Caco-2 (cell line): ENCODE data around the gene ZBTB39. TPM values are rescaled to one million over a fixed set of nuclear protein-coding genes. Genes with fewer than 3 reads are reported as not detected.
"Not testable (repeated sequence)": the region's sequence is repeated elsewhere in the genome, so short reads cannot be mapped to it uniquely, and the experiment has no call there.

Experiments used
- Bru-seq: library from RNA; stranded (reverse); fragments of 400-500 nt; gene quantifications from one replicate; lab custom pipeline; 2021; lab: Mats Ljungman, UMichigan
- BruChase-seq, 2 experiments: library from RNA; stranded (reverse); fragments of 400-500 nt; gene quantifications; one replicate each; lab custom pipeline; 2021; lab: Mats Ljungman, UMichigan
- BruUV-seq: library from RNA; stranded (reverse); fragments of 400-500 nt; replicated peaks from 2 replicates; lab custom pipeline; 2021; lab: Mats Ljungman, UMichigan
- CTCF ChIA-PET: fragments of 300-600 bp; sonication (Branson Sonifier 250); formaldehyde crosslinking; loops from one replicate; lab custom pipeline; 2022; ENCODE audit warnings: antibody characterized with exemption; lab: Charles Lee
- POLR2A ChIA-PET: fragments of 300-600 bp; sonication (Branson Sonifier 250); formaldehyde crosslinking; loops from one replicate; lab custom pipeline; 2022; ENCODE audit warnings: antibody characterized with exemption; lab: Charles Lee
- DNase-seq, 2 experiments: peaks; one replicate each; pipeline versions ENCODE4 v3.0.0 to v3.0.0-alpha.2; 2020 to 2022
- H3K27me3 ChIP-seq: replicated peaks from 2 replicates; pipeline ENCODE4 v1.6.0; 2011; ENCODE audit warnings: low read length; ENCODE audit not compliant: control insufficient read depth, insufficient read depth
- H3K36me3 ChIP-seq: 2 replicates; pipeline ENCODE4 v1.5.1; 2011; ENCODE audit warnings: low read length; ENCODE audit not compliant: control insufficient read depth, insufficient read depth
- H3K4me1 ChIP-seq: fragments of 250-450 bp; sonication (Bioruptor Pico); 2 replicates; pipeline ENCODE4 v1.5.1; 2020; ENCODE audit warnings: mild to moderate bottlenecking
- H3K4me3 ChIP-seq: 2 replicates; pipeline ENCODE4 v1.5.1; 2011; ENCODE audit warnings: low read depth, mild to moderate bottlenecking, control low read depth, low read length
- H3K9me3 ChIP-seq: fragments of 250-450 bp; sonication (Bioruptor Pico); 2 replicates; pipeline ENCODE4 v1.5.1; 2020; ENCODE audit warnings: mild to moderate bottlenecking, moderate library complexity
- H3K27ac Mint-ChIP-seq: one replicate; pipeline ENCODE4 v1.8.0; 2022; ENCODE audit warnings: mixed read lengths; ENCODE audit not compliant: unreplicated experiment
- H3K27me3 Mint-ChIP-seq: one replicate; pipeline ENCODE4 v1.8.0; 2022; ENCODE audit warnings: mixed read lengths; ENCODE audit not compliant: insufficient read depth, unreplicated experiment
- H3K36me3 Mint-ChIP-seq: one replicate; pipeline ENCODE4 v1.8.0; 2022; ENCODE audit warnings: mild to moderate bottlenecking, mixed read lengths; ENCODE audit not compliant: insufficient read depth, unreplicated experiment
- H3K4me1 Mint-ChIP-seq: one replicate; pipeline ENCODE4 v1.8.0; 2022; ENCODE audit warnings: low read depth, mixed read lengths; ENCODE audit not compliant: unreplicated experiment
- H3K4me3 Mint-ChIP-seq: one replicate; pipeline ENCODE4 v1.8.0; 2022; ENCODE audit warnings: mild to moderate bottlenecking, moderate library complexity, mixed read lengths; ENCODE audit not compliant: unreplicated experiment
- H3K9me3 Mint-ChIP-seq: one replicate; pipeline ENCODE4 v1.8.0; 2022; ENCODE audit warnings: mixed read lengths; ENCODE audit not compliant: unreplicated experiment
- intact Hi-C: fragments of 100-400 bp; cut with micrococcal nuclease; formaldehyde crosslinking; loops from one replicate; pipeline ENCODE4 v1.10.0; 2022; ENCODE audit not compliant: unreplicated experiment
- long read RNA-seq: library from polyadenylated mRNA; stranded (forward); transcript quantifications from one replicate; pipeline ENCODE4 v2.0.0, GENCODE V29; 2022
- total RNA-seq: library from RNA; stranded (reverse); gene quantifications from 2 replicates; pipeline ENCODE4 v1.2.3, GENCODE V29; 2022
- TF ChIP-seq, protein P1 (sequence below), 2 experiments: fragments of 200-600 bp in 1 of 2; IDR thresholded peaks; 1 replicate in 1 of 2; 2 replicates in 1 of 2; pipeline versions ENCODE4 v1.5.1 to v1.8.0; 2011 to 2022; ENCODE audit warnings: antibody characterized with exemption in 1 of 2, control low read depth in 1 of 2, inconsistent platforms in 1 of 2, low read depth in 1 of 2, low read length in 1 of 2, mild to moderate bottlenecking in 1 of 2, moderate library complexity in 1 of 2; ENCODE audit not compliant: insufficient read depth in 1 of 2, severe bottlenecking in 1 of 2, unreplicated experiment in 1 of 2

Gene ZBTB39
- total RNA-seq (12.2 and 12.8 TPM in 2 replicates), Bru-seq, nascent RNA (percentile 82 among the genes with signal in this experiment), BruChase-seq, experiment 1, labeled RNA remaining after a 2-hour chase (percentile 94 among the genes with signal in this experiment), BruChase-seq, experiment 2, labeled RNA remaining after a 6-hour chase (percentile 69 among the genes with signal in this experiment)
- long read RNA-seq, full-length matches to known transcripts = 4 of 8 reads
- long read RNA-seq, partial matches to known transcripts = 0 of 8 reads
- long read RNA-seq, other reads (novel, unspliced or antisense) = 4 of 8 reads

DNA sequence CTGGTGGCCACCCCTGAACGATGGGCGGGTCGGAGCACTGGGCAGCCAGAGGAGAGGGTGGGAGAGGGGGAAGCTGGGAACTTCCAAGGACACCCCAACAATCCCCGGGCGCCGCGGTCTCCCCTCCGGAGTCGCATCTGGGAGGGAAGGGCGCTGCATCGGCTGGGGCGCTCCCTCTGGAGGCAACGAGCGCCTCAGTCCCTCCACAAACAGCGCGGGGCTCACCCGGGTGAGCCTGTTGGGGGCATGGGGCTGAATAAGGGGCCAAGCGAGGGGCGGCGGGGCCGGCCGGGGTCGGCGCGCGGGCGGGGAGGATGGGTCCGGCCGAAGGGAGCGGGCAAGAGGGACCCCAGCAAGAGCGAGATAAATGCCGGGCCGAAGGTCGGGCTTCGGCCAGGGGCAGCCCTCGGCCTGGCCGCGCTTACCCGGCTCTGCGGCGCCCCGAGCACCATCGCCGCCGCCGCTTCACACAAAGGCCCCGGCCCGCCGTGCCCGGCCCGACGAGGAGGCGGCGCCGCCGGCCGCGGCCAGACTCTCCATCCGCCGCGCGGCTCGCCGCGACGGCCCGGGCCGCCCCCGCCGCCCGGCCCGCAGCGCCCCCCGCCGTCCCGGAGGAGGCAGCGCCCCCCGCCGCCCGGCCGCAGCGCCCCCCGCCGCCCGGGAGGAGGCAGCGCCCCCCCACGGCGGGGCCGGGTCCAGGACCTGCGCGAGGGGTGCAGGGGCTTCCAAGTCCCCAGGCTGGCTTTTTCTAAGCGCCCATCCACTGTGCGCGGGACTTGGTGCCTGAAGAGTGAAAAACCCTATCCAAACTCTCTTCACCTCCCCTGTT is at the start of gene ZBTB39:
Gene ZBTB39 (minus strand): TSS at position 567 of the 829 bp plus-strand sequence. CDS start 1,629 bp downstream, outside the sequence.
- TF ChIP-seq, protein P1, sequence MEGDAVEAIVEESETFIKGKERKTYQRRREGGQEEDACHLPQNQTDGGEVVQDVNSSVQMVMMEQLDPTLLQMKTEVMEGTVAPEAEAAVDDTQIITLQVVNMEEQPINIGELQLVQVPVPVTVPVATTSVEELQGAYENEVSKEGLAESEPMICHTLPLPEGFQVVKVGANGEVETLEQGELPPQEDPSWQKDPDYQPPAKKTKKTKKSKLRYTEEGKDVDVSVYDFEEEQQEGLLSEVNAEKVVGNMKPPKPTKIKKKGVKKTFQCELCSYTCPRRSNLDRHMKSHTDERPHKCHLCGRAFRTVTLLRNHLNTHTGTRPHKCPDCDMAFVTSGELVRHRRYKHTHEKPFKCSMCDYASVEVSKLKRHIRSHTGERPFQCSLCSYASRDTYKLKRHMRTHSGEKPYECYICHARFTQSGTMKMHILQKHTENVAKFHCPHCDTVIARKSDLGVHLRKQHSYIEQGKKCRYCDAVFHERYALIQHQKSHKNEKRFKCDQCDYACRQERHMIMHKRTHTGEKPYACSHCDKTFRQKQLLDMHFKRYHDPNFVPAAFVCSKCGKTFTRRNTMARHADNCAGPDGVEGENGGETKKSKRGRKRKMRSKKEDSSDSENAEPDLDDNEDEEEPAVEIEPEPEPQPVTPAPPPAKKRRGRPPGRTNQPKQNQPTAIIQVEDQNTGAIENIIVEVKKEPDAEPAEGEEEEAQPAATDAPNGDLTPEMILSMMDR (IDR thresholded peaks at IDR 0.05; ENCODE audit: insufficient read depth in 1 of 2, low read depth in 1 of 2, low read length in 1 of 2, severe bottlenecking in 1 of 2, unreplicated experiment in 1 of 2) = peak; percentile 58 to 66
- Mint-ChIP-seq H3K27me3 (no peaks in the 10 kb centered on the region), H3K4me1 (peaks cover 41% of the 10 kb centered on the region), H3K36me3 (peaks cover 29% of the 10 kb centered on the region), H3K9me3 (no peaks in the 10 kb centered on the region), H3K27ac (peak within 1 kb of the TSS; percentile 57), H3K4me3 (peak within 1 kb of the TSS; percentile 80)
- peak within 1 kb of the TSS; percentile 78 for H3K4me3 ChIP-seq
- ChIA-PET CTCF (interaction anchor here (0.9 to 1.6 kb wide), 2 partner anchors 12 to 106 kb away, joined by 5 to 7 read pairs; no protein-coding TSS in a partner anchor), POLR2A (no interaction called here)
- H3K36me3 ChIP-seq = peaks cover 6% of the 10 kb centered on the region; the same call in 1 of the 2 replicates
- H3K27me3 ChIP-seq = no peaks in the 10 kb centered on the region
- peak in 1 of 2 experiments; percentile 82 for DNase-seq
- BruUV-seq = no TSS peak
- intact Hi-C loops = no loop called here
- no peaks in the 10 kb centered on the region for H3K9me3 ChIP-seq
- peaks cover 28% of the 10 kb centered on the region for H3K4me1 ChIP-seq

DNA sequence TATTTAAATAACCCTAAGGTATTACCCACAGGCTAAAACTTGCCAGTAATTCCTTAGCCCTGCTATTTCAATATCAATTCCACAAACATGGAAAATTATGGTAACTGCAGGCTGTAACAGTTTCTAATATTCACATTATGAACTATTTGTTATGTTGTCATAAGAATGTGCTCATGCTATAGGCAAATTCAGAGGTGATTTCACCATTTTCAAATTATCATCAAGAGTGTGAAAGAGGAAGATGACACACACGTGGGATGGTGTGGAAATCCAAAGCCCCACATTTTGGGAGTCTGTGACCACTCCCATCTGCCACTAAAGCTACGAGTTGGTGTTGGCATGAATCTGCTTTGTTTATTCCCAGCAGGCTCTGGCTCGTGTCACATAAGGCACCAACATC is 49.5 kb upstream of the ZBTB39 start:
- Histone ChIP-seq H3K36me3 (no peaks in the 10 kb centered on the region), H3K4me1 (no peaks in the 10 kb centered on the region), H3K4me3 (no peak overlapping the region), H3K27me3 (no peaks in the 10 kb centered on the region), H3K9me3 (no peaks in the 10 kb centered on the region)
- TF ChIP-seq, protein P1 (IDR thresholded peaks at IDR 0.05; ENCODE audit: insufficient read depth in 1 of 2, low read depth in 1 of 2, low read length in 1 of 2, severe bottlenecking in 1 of 2, unreplicated experiment in 1 of 2) = no peak
- BruUV-seq = no TSS peak
- Mint-ChIP-seq H3K27me3 (no peaks in the 10 kb centered on the region), H3K27ac (no peak overlapping the region), H3K4me1 (peaks cover 3% of the 10 kb centered on the region), H3K4me3 (no peak overlapping the region), H3K9me3 (no peaks in the 10 kb centered on the region), H3K36me3 (peaks cover 30% of the 10 kb centered on the region)
- POLR2A ChIA-PET = no interaction called here
- no peak for DNase-seq
- intact Hi-C loops = no loop called here
- CTCF ChIA-PET = no interaction called here

DNA sequence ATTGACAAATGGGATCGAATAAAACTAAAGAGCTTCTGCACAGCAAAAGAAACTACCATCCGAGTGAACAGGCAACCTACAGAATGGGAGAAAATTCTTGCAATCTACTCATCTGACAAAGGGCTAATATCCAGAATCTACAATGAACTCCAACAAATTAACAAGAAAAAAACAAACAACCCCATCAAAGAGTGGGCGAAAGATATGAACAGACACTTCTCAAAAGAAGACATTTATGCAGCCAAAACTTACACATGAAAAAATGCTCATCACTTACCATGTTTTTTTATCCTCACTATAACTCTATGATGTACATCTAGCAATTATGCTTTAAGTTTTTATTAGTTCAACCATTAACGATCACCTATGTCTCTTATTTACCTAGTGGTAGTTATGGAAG is 47.6 kb upstream of the ZBTB39 start:
- DNase-seq, H3K27me3 ChIP-seq, H3K9me3 ChIP-seq, H3K27ac Mint-ChIP-seq, CTCF ChIA-PET, intact Hi-C loops, H3K4me3 Mint-ChIP-seq, H3K9me3 Mint-ChIP-seq, H3K27me3 Mint-ChIP-seq, POLR2A ChIA-PET, BruUV-seq, H3K36me3 ChIP-seq, H3K4me3 ChIP-seq: not testable (repeated sequence)
- Mint-ChIP-seq H3K36me3 (peaks cover 19% of the 10 kb centered on the region), H3K4me1 (peaks cover 22% of the 10 kb centered on the region)
- H3K4me1 ChIP-seq = peaks cover 18% of the 10 kb centered on the region

GRCh38 chr12:57053146-57053545 is 46.8 kb upstream of the ZBTB39 start:
- H3K9me3 Mint-ChIP-seq = not testable (repeated sequence)

More at GRCh38 chr12:57053146-57053545, 46.8 kb upstream of the ZBTB39 start:
- BruUV-seq, H3K27me3 Mint-ChIP-seq, POLR2A ChIA-PET, H3K36me3 ChIP-seq, DNase-seq, H3K4me3 Mint-ChIP-seq, H3K9me3 ChIP-seq, H3K27ac Mint-ChIP-seq, H3K27me3 ChIP-seq, intact Hi-C loops, H3K4me3 ChIP-seq, CTCF ChIA-PET: not testable (repeated sequence)
- Mint-ChIP-seq H3K4me1 (peaks cover 28% of the 10 kb centered on the region), H3K36me3 (peaks cover 11% of the 10 kb centered on the region)
- H3K4me1 ChIP-seq = peaks cover 22% of the 10 kb centered on the region
